Activated B cell treated with CpG ODN at 0.5 μM for 24 hours (primary cell): ENCODE results near the gene LRRN3. TPM values are rescaled to one million over a fixed set of nuclear protein-coding genes. Genes with fewer than 3 reads are reported as not detected.

Experiments
- ATAC-seq: fragments of 200-7000 bp; cut with Tn5 transposase; one replicate; pipeline ENCODE4 v1.10.0; 2021; ENCODE audit warnings: low read depth, mild to moderate bottlenecking, moderate library complexity
- CTCF ChIA-PET: fragments of 350-600 bp; sonication (Branson Sonifier 250); formaldehyde crosslinking; loops from one replicate; lab custom pipeline; 2021; ENCODE audit warnings: antibody characterized with exemption; lab: Charles Lee
- POLR2A ChIA-PET: fragments of 350-600 bp; sonication (Branson Sonifier 250); formaldehyde crosslinking; loops from one replicate; lab custom pipeline; 2021; ENCODE audit warnings: antibody characterized with exemption; lab: Charles Lee
- DNase-seq: peaks from one replicate; pipeline ENCODE4 v3.0.0; 2022
- H3K27ac Mint-ChIP-seq: one replicate; pipeline ENCODE4 v1.8.0; 2020; ENCODE audit warnings: mixed read lengths
- H3K27me3 Mint-ChIP-seq: one replicate; pipeline ENCODE4 v1.8.0; 2021; ENCODE audit warnings: mixed read lengths
- H3K36me3 Mint-ChIP-seq: one replicate; pipeline ENCODE4 v1.8.0; 2021; ENCODE audit warnings: low read depth, mixed read lengths
- H3K4me1 Mint-ChIP-seq: one replicate; pipeline ENCODE4 v1.8.0; 2021; ENCODE audit warnings: mixed read lengths
- H3K4me3 Mint-ChIP-seq: one replicate; pipeline ENCODE4 v1.8.0; 2020; ENCODE audit warnings: mild to moderate bottlenecking, mixed read lengths
- H3K9me3 Mint-ChIP-seq: one replicate; pipeline ENCODE4 v1.8.0; 2020; ENCODE audit warnings: mixed read lengths
- CTCF ChIP-seq: fragments of 200-600 bp; IDR thresholded peaks from one replicate; pipeline ENCODE4 v1.8.0; 2022; ENCODE audit warnings: antibody characterized with exemption, mild to moderate bottlenecking
- intact Hi-C: fragments of 100-400 bp; cut with micrococcal nuclease; formaldehyde crosslinking; loops from one replicate; pipeline ENCODE4 v1.15.1; 2024
- total RNA-seq: library from RNA; stranded (reverse); gene quantifications from 2 replicates; pipeline ENCODE4 v1.2.3, GENCODE V29; 2022

LRRN3 gene
- total RNA-seq, 1 donor from 2014 or later = not detected

- no peak for TF ChIP-seq CTCF
- intact Hi-C loops = no loop called here
- no peak overlapping the region for H3K4me3 Mint-ChIP-seq
- DNase-seq = no peak
- no peak for ATAC-seq
- H3K27me3 Mint-ChIP-seq = no peaks in the 10 kb centered on the region
- POLR2A ChIA-PET = no interaction called here
- no peaks in the 10 kb centered on the region for H3K9me3 Mint-ChIP-seq
- peaks cover 7% of the 10 kb centered on the region for H3K4me1 Mint-ChIP-seq
- no peaks in the 10 kb centered on the region for H3K36me3 Mint-ChIP-seq
- H3K27ac Mint-ChIP-seq = no peak overlapping the region
- CTCF ChIA-PET = no interaction called here
Observed at GRCh38 chr7:111093496-111093895, 2.6 kb downstream of the LRRN3 start.

- H3K4me1 Mint-ChIP-seq = peaks cover 13% of the 10 kb centered on the region
- DNase-seq (no peak), ATAC-seq (no peak)
- intact Hi-C loops = no loop called here
- H3K9me3 Mint-ChIP-seq = no peaks in the 10 kb centered on the region
- CTCF ChIA-PET = no interaction called here
- no peak overlapping the region for H3K27ac Mint-ChIP-seq
- POLR2A ChIA-PET = no interaction called here
- no peaks in the 10 kb centered on the region for H3K27me3 Mint-ChIP-seq
- no peaks in the 10 kb centered on the region for H3K36me3 Mint-ChIP-seq
- no peak overlapping the region for H3K4me3 Mint-ChIP-seq
- no peak for TF ChIP-seq CTCF
Observed at GRCh38 chr7:111094419-111094818, 3.5 kb downstream of the LRRN3 start.

- CTCF ChIA-PET = no interaction called here
- TF ChIP-seq CTCF = no peak
- POLR2A ChIA-PET = no interaction called here
- DNase-seq (no peak), ATAC-seq (no peak)
- Mint-ChIP-seq H3K36me3 (no peaks in the 10 kb centered on the region), H3K4me3 (no peak overlapping the region), H3K27ac (no peak overlapping the region), H3K4me1 (peaks cover 13% of the 10 kb centered on the region), H3K9me3 (no peaks in the 10 kb centered on the region), H3K27me3 (no peaks in the 10 kb centered on the region)
- intact Hi-C loops = no loop called here
Observed at GRCh38 chr7:111096997-111097396, 6.1 kb downstream of the LRRN3 start.

GRCh38 chr7:111098011-111098925, 7.3 kb downstream of the LRRN3 start:
- DNase-seq (peak; percentile 19), ATAC-seq (peak; percentile 86)
- Mint-ChIP-seq H3K9me3 (no peaks in the 10 kb centered on the region), H3K4me1 (peaks cover 17% of the 10 kb centered on the region), H3K27ac (peak overlapping the region; percentile 18), H3K36me3 (no peaks in the 10 kb centered on the region), H3K4me3 (no peak overlapping the region), H3K27me3 (no peaks in the 10 kb centered on the region)
- POLR2A ChIA-PET = interaction anchor here (0.9 kb wide), 2 partner anchors 40 to 464 kb away, joined by 3 to 4 read pairs; partner anchors contain the start of gene IMMP2L
- intact Hi-C loops = loop anchor here (1.0 to 2.0 kb wide), 4 partner anchors 389 to 1254 kb away; no protein-coding TSS in a partner anchor
- CTCF ChIA-PET = interaction anchor here (0.5 to 2.2 kb wide), 23 partner anchors 11 to 1253 kb away, joined by 3 to 9 read pairs (median 4); no protein-coding TSS in a partner anchor
- TF ChIP-seq CTCF = peak; percentile 64

GRCh38 chr7:111098926-111099250, 8.0 kb downstream of the LRRN3 start:
- H3K4me1 Mint-ChIP-seq = peaks cover 23% of the 10 kb centered on the region
- ChIA-PET POLR2A (interaction anchor here (0.6 to 0.9 kb wide), 3 partner anchors 39 to 463 kb away, joined by 3 to 5 read pairs (median 4); partner anchors contain the start of gene IMMP2L), CTCF (interaction anchor here (0.5 to 2.2 kb wide), 21 partner anchors 11 to 1254 kb away, joined by 3 to 9 read pairs (median 4); no protein-coding TSS in a partner anchor)

More at GRCh38 chr7:111098926-111099250, 8.0 kb downstream of the LRRN3 start:
- Mint-ChIP-seq H3K4me3 (no peak overlapping the region), H3K27ac (no peak overlapping the region), H3K9me3 (no peaks in the 10 kb centered on the region), H3K36me3 (no peaks in the 10 kb centered on the region), H3K27me3 (no peaks in the 10 kb centered on the region)
- ATAC-seq (peak; percentile 31), DNase-seq (no peak)
- intact Hi-C loops = loop anchor here (1.0 to 2.0 kb wide), 4 partner anchors 388 to 1255 kb away; no protein-coding TSS in a partner anchor
- TF ChIP-seq CTCF = no peak
